Esophagus muscularis mucosa (tissue), 4 donors: ENCODE data around the gene PCDHGB6. TPM values are rescaled to one million over a fixed set of nuclear protein-coding genes. Genes with fewer than 3 reads are reported as not detected.
A peak's percentile ranks its signal among the peaks of the same experiment; 100 is the strongest.
"Not testable (repeated sequence)": the region's sequence is repeated elsewhere in the genome, so short reads cannot be mapped to it uniquely, and the experiment has no call there.

Source experiments
- DNase-seq: peaks from one replicate; pipeline ENCODE4 v3.0.0-alpha.2; 2017; ENCODE audit errors: extremely low spot score
- H3K27ac ChIP-seq, 4 donors: fragments of 200-600 bp; sonication (generic); replicated peaks in 1 of 4; 1 replicate in 3 of 4; 2 replicates in 1 of 4; pipeline ENCODE4 v1.5.1; 2016 to 2019; ENCODE audit warnings: mild to moderate bottlenecking in 1 of 4
- H3K27me3 ChIP-seq, 4 donors: fragments of 200-600 bp; sonication (generic); one replicate each; pipeline versions ENCODE4 v1.5.1 to v1.6.0; 2016 to 2019
- H3K36me3 ChIP-seq, 4 donors: fragments of 200-600 bp; sonication (generic); one replicate each; pipeline ENCODE4 v1.5.1; 2016 to 2019
- H3K4me1 ChIP-seq, 4 donors: fragments of 200-600 bp; sonication (generic); one replicate each; pipeline ENCODE4 v1.5.1; 2016 to 2019
- H3K4me3 ChIP-seq, 4 donors: fragments of 200-600 bp; sonication (generic); 1 replicate in 2 of 4; 2 replicates in 2 of 4; pipeline ENCODE4 v1.5.1; 2016 to 2019; ENCODE audit warnings: mild to moderate bottlenecking in 4 of 4, moderate library complexity in 1 of 4
- H3K9me3 ChIP-seq, 4 donors: fragments of 200-600 bp; sonication (generic); 1 replicate in 3 of 4; 2 replicates in 1 of 4; pipeline ENCODE4 v1.5.1; 2016 to 2019
- CTCF ChIP-seq, 3 experiments: fragments of 200-600 bp in 2 of 3; fragments of 450-650 bp in 1 of 3; sonication (generic) in 2 of 3; IDR thresholded peaks; one replicate each; pipeline ENCODE4 v1.5.1; 2017 to 2019; ENCODE audit warnings: antibody characterized with exemption in 3 of 3, mild to moderate bottlenecking in 2 of 3, moderate library complexity in 1 of 3
- EP300 ChIP-seq: sonication (generic); formaldehyde crosslinking; IDR thresholded peaks from one replicate; pipeline ENCODE4 v1.6.1; 2017; ENCODE audit warnings: antibody characterized with exemption
- POLR2A ChIP-seq: fragments of 450-650 bp; IDR thresholded peaks from one replicate; pipeline ENCODE4 v1.6.1; 2017; ENCODE audit warnings: antibody characterized with exemption, moderate library complexity, mild to moderate bottlenecking, low read depth
- POLR2AphosphoS5 ChIP-seq, 2 donors: sonication (generic); formaldehyde crosslinking; IDR thresholded peaks; one replicate each; pipeline ENCODE4 v1.6.1; 2017; ENCODE audit warnings: antibody characterized with exemption in 2 of 2
- WGBS: methylation state at CpG from one replicate; pipeline ENCODE4 v1.1.5; 2018; 5-methylcytosine and 5-hydroxymethylcytosine counted together
- intact Hi-C: fragments of 100-400 bp; cut with DNase I; formaldehyde crosslinking; loops from one replicate; pipeline ENCODE4 v1.15.1; 2023
- total RNA-seq, 4 donors: library from RNA; depleted of rRNA; stranded (reverse); fragments of >200 nt; gene quantifications; one replicate each; pipeline versions ENCODE4 v1.1.0 to v1.2.1, GENCODE V29; 2016

PCDHGB6 gene
- total RNA-seq, 4 donors from 2014 or later = 6.2 to 8.4 (median 7.4) TPM

GRCh38 chr5:141413540-141414069 lies 5.8 kb downstream of the PCDHGB6 start:
- no peak for TF ChIP-seq EP300
- no peak for TF ChIP-seq POLR2AphosphoS5 (IDR thresholded peaks at IDR 0.05)
- TF ChIP-seq CTCF (IDR thresholded peaks at IDR 0.05) = no peak
- TF ChIP-seq POLR2A = no peak
- Histone ChIP-seq H3K27me3 (no peaks in the 10 kb centered on the region), H3K27ac (no peak overlapping the region), H3K9me3 (peaks cover 10 to 98% (median 92%) of the 10 kb centered on the region in 4 donors), H3K4me1 (peaks cover 0 to 7% (median 0%) of the 10 kb centered on the region in 4 donors), H3K36me3 (peaks cover 0 to 6% (median 2%) of the 10 kb centered on the region in 4 donors), H3K4me3 (peak overlapping the region; percentile 24 to 41 (median 32))
- 18% methylated on average over 25 of the region's 25 CpGs for WGBS
- no peak for DNase-seq
- intact Hi-C loops = loop anchor here (10.0 kb wide), 1 partner anchor 111 kb away; no protein-coding TSS in a partner anchor

GRCh38 chr5:141414548-141415274 lies 6.9 kb downstream of the PCDHGB6 start:
- intact Hi-C loops = loop anchor here (5.0 to 10.0 kb wide), 2 partner anchors 110 to 143 kb away; no protein-coding TSS in a partner anchor
- not testable (repeated sequence) for H3K4me3 ChIP-seq, H3K36me3 ChIP-seq, H3K27ac ChIP-seq, H3K27me3 ChIP-seq, DNase-seq
- H3K9me3 ChIP-seq = peaks cover 4 to 98% (median 92%) of the 10 kb centered on the region in 4 donors
- 50% methylated on average over 10 of the region's 46 CpGs for WGBS
- peaks cover 0 to 15% (median 3%) of the 10 kb centered on the region in 4 donors for H3K4me1 ChIP-seq

GRCh38 chr5:141415275-141415618 lies 7.4 kb downstream of the PCDHGB6 start:
- H3K36me3 ChIP-seq, H3K4me3 ChIP-seq, H3K27me3 ChIP-seq, DNase-seq, H3K27ac ChIP-seq: not testable (repeated sequence)
- H3K9me3 ChIP-seq = peaks cover 9 to 98% (median 92%) of the 10 kb centered on the region in 4 donors
- WGBS = 34% methylated on average over 17 of the region's 24 CpGs
- intact Hi-C loops = loop anchor here (5.0 to 10.0 kb wide), 2 partner anchors 110 to 142 kb away; no protein-coding TSS in a partner anchor
- H3K4me1 ChIP-seq = peaks cover 0 to 17% (median 4%) of the 10 kb centered on the region in 4 donors

DNA sequence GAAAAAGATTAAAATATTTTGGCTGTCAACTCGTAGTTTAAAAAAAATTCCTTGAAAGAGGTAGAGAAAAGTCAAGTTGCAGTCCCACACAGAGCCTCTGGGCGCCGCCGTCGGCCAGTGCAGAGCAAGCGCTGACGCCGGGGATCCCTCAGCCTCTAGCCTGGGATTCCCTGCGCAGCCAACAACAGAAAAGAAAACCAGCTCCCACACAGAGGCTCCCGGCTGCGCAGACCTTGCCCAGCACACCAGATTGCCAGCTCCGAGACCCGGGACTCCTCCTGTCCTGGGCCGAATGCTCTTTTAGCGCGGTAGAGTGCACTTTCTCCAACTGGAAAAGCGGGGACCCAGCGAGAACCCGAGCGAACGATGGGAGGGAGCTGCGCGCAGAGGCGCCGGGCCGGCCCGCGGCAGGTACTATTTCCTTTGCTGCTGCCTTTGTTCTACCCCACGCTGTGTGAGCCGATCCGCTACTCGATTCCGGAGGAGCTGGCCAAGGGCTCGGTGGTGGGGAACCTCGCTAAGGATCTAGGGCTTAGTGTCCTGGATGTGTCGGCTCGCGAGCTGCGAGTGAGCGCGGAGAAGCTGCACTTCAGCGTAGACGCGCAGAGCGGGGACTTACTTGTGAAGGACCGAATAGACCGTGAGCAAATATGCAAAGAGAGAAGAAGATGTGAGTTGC lies 9.8 kb downstream of the PCDHGB6 start, which contains the start of gene PCDHGB7:
PCDHGB7 (plus strand) TSS at position 184 of the 679 bp plus-strand sequence; CDS start at position 367, 183 bp downstream.
- H3K9me3 ChIP-seq = peaks cover 17 to 98% (median 95%) of the 10 kb centered on the region in 4 donors
- intact Hi-C loops = loop anchor here (5.0 to 10.0 kb wide), 2 partner anchors 107 to 140 kb away; no protein-coding TSS in a partner anchor

More for the DNA sequence above, 9.8 kb downstream of the PCDHGB6 start, which contains the start of gene PCDHGB7:
- Histone ChIP-seq H3K27ac (peak within 1 kb of the TSS; percentile 50 to 73 (median 58)), H3K4me1 (peaks cover 0 to 17% (median 6%) of the 10 kb centered on the region in 4 donors), H3K4me3 (peak within 1 kb of the TSS; percentile 48 to 57 (median 49)), H3K36me3 (peaks cover 4 to 13% (median 8%) of the 10 kb centered on the region in 4 donors)
- 10% methylated on average over 28 of the region's 47 CpGs for WGBS
- TF ChIP-seq POLR2AphosphoS5 (IDR thresholded peaks at IDR 0.05) (peak in 1 of 2 donors; percentile 13), CTCF (IDR thresholded peaks at IDR 0.05) (peak; percentile 56 to 69 (median 64))
- not testable (repeated sequence) for H3K27me3 ChIP-seq, DNase-seq
